GM12891 (cell line): ENCODE measurements around the gene RTL10.

Experiments used
- PAX5 ChIP-seq: IDR thresholded peaks from 2 replicates; pipeline ENCODE4 v1.6.1; 2011; ENCODE audit warnings: low read length, moderate library complexity, mild to moderate bottlenecking; ENCODE audit not compliant: insufficient read depth, severe bottlenecking
- POLR2A ChIP-seq: IDR thresholded peaks from 2 replicates; pipeline ENCODE4 v1.6.1; 2011; ENCODE audit warnings: low read depth, low read length, control low read depth
- POLR2AphosphoS5 ChIP-seq: IDR thresholded peaks from 2 replicates; pipeline ENCODE4 v1.6.1; 2011; ENCODE audit warnings: low read depth, low read length, control low read depth
- POU2F2 ChIP-seq: IDR thresholded peaks from 2 replicates; pipeline ENCODE4 v1.6.1; 2011; ENCODE audit warnings: low read depth, mild to moderate bottlenecking, control low read depth, low read length, moderate library complexity
- TAF1 ChIP-seq: IDR thresholded peaks from 2 replicates; pipeline ENCODE4 v1.6.1; 2011; ENCODE audit warnings: low read depth, low read length, control low read depth

DNA sequence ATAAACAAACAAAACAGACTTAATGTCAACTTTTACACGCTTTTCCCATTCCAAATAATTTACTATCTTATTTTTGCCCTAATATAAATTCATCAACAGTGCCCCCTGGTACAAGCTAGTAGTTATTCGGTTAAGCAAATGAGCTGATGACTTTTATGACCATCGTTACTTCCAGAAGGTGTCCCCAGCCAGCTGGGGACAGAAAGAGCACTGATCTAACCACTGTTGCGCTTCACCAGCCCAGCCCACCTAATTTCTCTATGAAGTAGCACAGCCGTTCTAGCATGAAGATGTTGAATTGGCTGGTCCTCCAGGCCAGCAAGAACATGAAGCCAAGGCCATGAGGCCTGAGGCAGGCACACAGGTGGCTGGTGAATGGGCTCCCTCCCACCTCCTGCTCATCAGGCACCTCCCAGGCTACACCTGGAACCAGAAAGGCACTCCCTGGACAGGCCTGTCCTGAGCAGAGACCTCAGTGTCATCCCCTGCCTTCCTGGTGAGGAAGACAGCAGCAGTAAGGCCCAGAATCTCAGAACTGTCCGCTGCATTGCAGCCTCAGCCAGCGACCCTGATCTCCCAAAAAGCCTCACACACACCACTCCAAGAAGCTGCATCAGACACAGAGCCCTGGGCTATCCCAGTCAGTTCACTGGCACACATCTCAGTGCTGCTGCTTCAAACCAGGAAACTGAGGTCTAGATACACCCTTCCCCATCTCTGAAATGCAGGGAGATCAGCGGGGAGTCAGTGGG is 12.9 kb downstream of the RTL10 start:
- TF ChIP-seq POLR2A, result no peak
- TF ChIP-seq POLR2AphosphoS5, result no peak
- TF ChIP-seq TAF1, result no peak
- TF ChIP-seq PAX5, result no peak
- TF ChIP-seq POU2F2, result no peak
